Skin epidermis (tissue), 12 donors: Measurements from ENCODE around the gene SMAP2.

Experiments used
- H3K27ac ChIP-seq, 21 experiments: fragments of 200-600 bp; sonication (generic) in 11 of 21; one replicate each; pipeline ENCODE4 v1.5.0; 2020; ENCODE audit warnings: mild to moderate bottlenecking in 3 of 21, inconsistent platforms in 2 of 21, moderate library complexity in 2 of 21
- H3K4me3 ChIP-seq, 7 experiments: fragments of 200-600 bp; sonication (generic) in 2 of 7; one replicate each; pipeline ENCODE4 v1.5.0; 2020; ENCODE audit warnings: inconsistent platforms in 2 of 7, mild to moderate bottlenecking in 2 of 7, moderate library complexity in 1 of 7

The SMAP2 gene

DNA sequence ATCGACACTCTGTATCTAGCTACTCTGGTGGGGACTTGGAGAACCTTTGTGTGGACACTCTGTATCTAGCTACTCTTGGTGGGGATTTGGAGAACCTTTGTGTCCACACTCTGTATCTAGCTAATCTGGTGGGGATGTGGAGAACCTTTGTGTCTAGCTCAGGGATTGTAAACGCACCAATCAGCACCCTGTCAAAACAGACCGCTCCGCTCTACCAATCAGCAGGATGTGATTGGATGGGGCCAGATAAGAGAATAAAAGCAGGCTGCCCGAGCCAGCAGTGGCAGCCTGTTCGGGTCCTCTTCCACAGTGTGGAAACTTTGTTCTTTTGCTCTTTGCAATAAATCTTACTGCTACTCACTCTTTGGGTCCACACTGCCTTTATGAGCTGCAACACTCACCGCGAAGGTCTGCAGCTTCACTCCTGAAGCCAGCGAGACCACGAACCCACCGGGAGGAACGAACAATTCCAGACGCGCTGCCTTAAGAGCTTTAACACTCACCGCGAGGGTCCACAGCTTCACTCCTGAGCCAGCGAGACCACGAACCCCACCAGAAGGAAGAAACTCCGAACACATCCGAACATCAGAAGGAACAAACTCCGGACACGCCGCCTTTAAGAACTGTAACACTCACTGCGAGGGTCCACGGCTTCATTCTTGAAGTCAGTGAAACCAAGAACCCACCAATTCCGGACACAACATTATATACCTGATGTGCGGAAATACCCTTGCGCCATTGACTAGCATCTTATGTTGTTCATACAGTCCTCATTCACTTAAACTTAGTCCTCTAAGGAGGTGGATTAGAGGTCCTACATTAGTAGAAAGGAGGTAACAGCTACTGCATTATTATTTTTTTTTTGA, 15.2 kb downstream of the SMAP2 start:
- peak overlapping the region in 15 of 21 experiments; percentile 24 to 96 (median 87) for H3K27ac ChIP-seq
- H3K4me3 ChIP-seq, result peak overlapping the region in 2 of 7 experiments; percentile 4 to 21

DNA sequence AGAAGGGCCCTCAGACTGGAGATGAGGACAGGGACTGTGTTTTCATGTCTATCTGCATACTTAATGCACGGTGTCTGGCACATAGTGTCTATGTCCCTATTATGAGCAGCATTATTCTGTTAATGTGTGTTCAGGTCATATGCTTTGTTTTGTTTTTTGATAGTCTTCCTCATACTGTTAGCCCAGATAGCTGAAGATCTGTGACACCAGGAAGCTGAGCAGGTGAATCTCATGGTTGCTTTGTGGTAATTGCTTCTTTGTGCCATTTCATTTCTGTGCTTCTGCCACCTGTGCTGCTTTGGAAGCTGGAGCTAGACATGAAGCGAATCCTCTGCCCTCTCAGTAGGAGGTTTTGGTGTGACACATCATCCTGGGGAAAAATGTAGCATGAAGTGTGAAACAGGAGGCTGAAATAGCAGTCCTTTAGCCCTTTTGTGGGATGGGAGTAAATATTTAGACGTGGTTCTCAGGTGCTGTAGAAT, 15.8 kb downstream of the SMAP2 start:
- peak overlapping the region in 2 of 7 experiments; percentile 4 to 21 for H3K4me3 ChIP-seq

GRCh38 chr1:40389871-40390560, 16.5 kb downstream of the SMAP2 start:
- H3K27ac ChIP-seq, result peak overlapping the region; percentile 6 to 96 (median 66)
- peak overlapping the region in 1 of 7 experiments; percentile 4 for H3K4me3 ChIP-seq

More for the DNA sequence above, 15.8 kb downstream of the SMAP2 start:
- H3K27ac ChIP-seq, result peak overlapping the region in 18 of 21 experiments; percentile 6 to 96 (median 70)

DNA sequence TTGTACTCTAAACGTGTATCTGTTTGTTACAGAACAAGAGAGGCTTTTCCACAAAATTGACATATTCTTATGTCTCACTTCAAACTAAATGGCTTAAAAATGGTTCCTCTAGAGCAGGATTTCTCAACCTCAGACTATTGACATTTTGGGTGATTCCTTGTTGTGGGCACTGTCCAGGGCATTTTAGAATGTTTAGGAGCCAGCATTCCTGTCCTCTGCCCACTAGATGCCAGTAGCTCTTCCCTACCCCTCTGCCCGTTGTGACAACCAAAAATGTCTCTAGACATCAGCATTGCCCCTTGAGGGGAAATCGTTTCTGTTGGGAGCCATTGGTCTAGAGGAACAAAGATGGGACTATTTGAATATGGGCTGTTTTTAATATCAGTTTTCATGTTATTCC, 17.3 kb downstream of the SMAP2 start:
- peak overlapping the region in 18 of 21 experiments; percentile 1 to 96 (median 73) for H3K27ac ChIP-seq
- H3K4me3 ChIP-seq, result no peak overlapping the region

DNA sequence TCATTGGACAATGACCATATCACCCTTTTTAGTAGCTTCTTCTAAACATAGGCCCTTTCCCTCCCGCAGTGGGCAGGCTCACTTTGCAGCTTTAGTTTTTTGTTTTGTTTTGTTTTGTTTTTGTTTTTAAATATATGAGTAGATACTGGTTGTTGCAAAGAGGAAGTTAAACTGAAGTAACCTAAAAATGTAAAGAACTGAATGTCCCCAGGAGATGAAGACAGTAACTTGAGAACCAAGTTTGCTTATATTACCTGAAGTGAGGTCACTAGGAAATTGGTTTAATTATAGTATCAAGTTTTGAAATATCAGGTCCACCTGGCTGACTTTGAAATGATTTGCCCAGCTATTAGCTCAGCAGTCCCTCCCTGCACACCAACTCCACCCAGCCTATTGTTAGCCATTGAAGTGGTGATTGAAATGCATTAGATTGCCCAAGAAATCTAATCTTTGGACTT, 18.2 kb downstream of the SMAP2 start:
- peak overlapping the region in 12 of 21 experiments; percentile 30 to 96 (median 88) for H3K27ac ChIP-seq
- H3K4me3 ChIP-seq, result no peak overlapping the region

- no peak overlapping the region for H3K4me3 ChIP-seq
- H3K27ac ChIP-seq, result peak overlapping the region in 14 of 21 experiments; percentile 22 to 96 (median 81)
Measured at GRCh38 chr1:40392221-40392620, 18.7 kb downstream of the SMAP2 start.

DNA sequence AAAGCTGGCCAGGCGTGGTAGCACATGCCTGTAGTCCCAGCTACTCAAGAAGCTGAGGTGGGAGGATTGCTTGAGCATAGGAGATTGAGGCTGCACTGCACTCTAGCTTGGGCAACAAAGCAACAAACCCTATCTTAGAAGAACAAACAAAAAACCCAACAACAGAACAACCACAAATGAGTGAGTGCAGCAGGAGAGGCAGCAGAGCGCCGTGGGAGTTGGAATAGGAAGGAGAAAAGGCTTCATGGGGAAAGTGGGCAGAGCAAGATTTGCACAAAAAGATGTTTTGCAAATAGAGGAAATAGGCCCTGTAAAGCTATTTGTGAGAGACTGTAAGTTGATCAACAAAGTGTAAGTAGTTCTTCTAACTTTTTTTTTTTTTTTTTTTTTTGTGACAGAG, 19.6 kb downstream of the SMAP2 start:
- Histone ChIP-seq H3K4me3 (no peak overlapping the region), H3K27ac (peak overlapping the region in 14 of 21 experiments; percentile 9 to 96 (median 70))

DNA sequence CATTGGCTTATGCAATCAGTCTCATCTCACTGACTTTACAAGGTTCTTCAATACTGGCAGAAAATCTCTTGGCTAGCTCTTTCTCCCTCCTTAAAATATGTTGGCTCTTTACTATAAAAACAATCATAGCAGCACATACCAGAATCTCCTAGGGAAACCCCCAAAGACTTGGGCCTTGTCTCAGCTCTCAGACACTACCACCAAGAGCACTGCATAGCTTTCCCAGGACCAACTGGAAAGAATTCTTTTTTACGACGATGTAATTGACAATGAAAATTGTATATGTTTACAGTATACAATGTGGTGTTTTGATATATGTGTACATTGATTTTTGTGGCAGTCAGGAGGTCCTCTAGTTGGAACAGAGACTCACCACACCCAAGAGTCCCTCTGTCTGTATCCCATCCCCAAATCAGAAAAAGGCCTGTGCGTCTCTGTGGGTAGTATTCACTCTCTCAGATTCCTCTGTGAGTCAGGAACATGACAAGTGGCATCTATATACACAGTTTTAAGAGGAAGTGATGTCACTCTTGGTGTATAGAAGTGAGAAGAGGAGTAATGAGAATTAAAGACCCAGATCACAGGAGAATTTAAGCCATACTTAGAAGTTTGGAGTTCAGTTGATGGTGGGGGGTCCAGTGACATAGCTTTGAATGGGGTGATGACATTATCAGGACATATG, 21.1 kb downstream of the SMAP2 start:
- Histone ChIP-seq H3K4me3 (no peak overlapping the region), H3K27ac (peak overlapping the region in 15 of 21 experiments; percentile 7 to 96 (median 49))

GRCh38 chr1:40395190-40396175, 22.0 kb downstream of the SMAP2 start:
- H3K27ac ChIP-seq, result peak overlapping the region in 16 of 21 experiments; percentile 9 to 96 (median 49)
- no peak overlapping the region for H3K4me3 ChIP-seq

DNA sequence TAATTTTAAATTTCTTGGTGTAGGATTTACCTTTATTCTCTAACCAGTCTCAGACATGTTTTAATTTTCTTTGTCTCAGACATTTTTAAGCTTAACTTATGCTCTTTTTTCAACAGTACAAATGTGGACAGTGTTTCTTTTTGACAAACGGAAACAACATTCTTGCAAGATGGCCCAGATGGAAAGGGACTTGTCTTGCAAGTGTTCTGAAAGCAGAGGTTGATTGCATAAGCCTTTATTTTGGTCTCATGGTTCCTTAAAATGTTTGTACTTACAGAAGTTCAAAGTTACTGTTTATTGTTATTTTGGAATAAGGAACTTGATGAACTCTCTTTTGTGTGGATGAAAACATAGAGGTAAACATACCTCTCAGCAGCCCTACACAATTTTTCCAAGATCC, 22.9 kb downstream of the SMAP2 start:
- H3K27ac ChIP-seq, result peak overlapping the region in 14 of 21 experiments; percentile 6 to 96 (median 48)
- H3K4me3 ChIP-seq, result no peak overlapping the region

GRCh38 chr1:40397258-40397657, 23.7 kb downstream of the SMAP2 start:
- peak overlapping the region in 10 of 21 experiments; percentile 2 to 96 (median 52) for H3K27ac ChIP-seq

GRCh38 chr1:40399984-40400704, 26.6 kb downstream of the SMAP2 start:
- Histone ChIP-seq H3K27ac (peak overlapping the region in 10 of 21 experiments; percentile 7 to 54 (median 40)), H3K4me3 (no peak overlapping the region)

More at GRCh38 chr1:40397258-40397657, 23.7 kb downstream of the SMAP2 start:
- no peak overlapping the region for H3K4me3 ChIP-seq

- H3K4me3 ChIP-seq, result no peak overlapping the region
- H3K27ac ChIP-seq, result peak overlapping the region in 6 of 21 experiments; percentile 29 to 54 (median 44)
Measured at GRCh38 chr1:40401473-40402201, 28.1 kb downstream of the SMAP2 start.

DNA sequence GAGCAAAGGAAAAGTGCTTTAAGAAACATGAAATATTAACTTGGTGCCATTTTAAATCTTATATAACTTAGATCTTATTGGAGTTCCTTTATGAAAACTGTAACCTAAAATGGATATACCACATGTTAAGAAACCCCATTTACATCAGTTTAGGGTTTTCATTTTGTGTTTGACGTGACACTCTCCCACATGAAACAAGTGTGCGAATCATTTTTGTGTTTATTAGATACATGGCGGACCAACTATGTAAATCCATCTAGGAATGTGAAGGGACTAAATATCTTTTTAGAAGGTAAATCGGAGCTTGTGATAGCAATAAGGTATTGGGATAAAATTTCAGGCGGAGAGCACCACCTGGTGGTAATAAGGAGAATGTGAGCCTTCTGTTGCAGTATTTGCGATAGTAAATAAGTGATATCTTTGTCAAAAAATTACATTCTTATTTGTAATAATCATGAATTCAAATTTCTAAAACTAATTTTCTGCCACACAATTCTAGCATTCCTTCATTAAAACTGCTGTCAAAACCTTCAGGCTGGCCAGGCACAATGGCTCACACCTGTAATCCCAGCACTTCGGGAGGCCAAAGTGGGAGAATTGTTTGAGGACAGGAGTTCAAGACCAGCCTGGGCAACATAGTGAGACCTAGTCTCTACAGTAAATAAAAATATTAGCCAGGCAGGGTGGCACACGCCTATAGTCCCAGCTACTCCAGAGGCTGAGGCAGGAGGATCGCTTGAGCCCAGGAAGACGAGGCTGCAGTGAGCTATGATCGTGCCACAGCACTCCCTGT, 31.3 kb downstream of the SMAP2 start:
- Histone ChIP-seq H3K4me3 (no peak overlapping the region), H3K27ac (peak overlapping the region in 8 of 21 experiments; percentile 6 to 52 (median 29))

DNA sequence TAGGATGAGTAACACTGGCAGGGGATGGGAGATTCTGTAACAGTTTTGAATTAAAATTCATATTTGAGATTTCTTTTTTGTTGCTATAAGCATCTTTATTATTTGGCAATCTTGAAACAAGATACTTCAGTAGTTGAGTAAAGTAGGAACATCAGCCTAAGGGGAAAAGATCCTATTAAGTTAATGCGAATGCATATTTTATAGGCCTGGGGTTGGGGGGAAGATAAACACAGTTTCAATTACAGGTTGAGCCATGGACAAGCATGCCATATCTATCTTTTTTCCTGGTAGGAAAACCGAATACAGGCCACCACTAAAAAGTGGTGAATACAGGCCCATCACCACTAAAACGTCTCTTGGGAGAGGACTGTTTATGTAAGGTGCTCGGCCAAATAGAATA, 32.3 kb downstream of the SMAP2 start:
- Histone ChIP-seq H3K4me3 (no peak overlapping the region), H3K27ac (no peak overlapping the region)

DNA sequence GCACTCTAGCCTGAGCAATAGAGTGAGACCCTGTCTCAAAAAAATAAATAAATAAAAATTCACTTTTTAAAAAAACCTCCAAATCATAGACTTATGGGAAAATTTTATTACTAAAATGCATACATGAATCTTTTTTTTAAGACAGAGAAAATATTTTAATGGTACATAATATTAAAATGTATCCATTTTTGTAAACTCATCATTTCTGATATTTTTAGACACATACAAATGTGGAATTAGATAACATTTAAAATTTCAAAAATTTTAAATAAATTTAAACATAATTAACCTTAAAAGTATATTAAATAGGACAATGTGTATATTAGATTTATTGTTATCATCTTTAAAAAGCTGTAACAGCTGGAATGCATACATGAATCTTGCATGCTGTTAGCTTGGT, 33.9 kb downstream of the SMAP2 start:
- H3K4me3 ChIP-seq, result no peak overlapping the region
- H3K27ac ChIP-seq, result no peak overlapping the region
